Right renal pelvis (tissue), 4 donors: ENCODE results near the gene THSD4. TPM values are rescaled to one million over a fixed set of nuclear protein-coding genes. Genes with fewer than 3 reads are reported as not detected.
"Not testable (repeated sequence)": the region's sequence is repeated elsewhere in the genome, so short reads cannot be mapped to it uniquely, and the experiment has no call there.

Experiments used
- DNase-seq, 4 donors: peaks; one replicate each; pipeline ENCODE4 v3.0.0-alpha.2; 2013; ENCODE audit warnings: low read depth in 4 of 4, low spot score in 3 of 4, missing footprints in 1 of 4
- polyA plus RNA-seq, 4 donors: library from polyadenylated mRNA; unstranded; fragments of 120-200 nt; gene quantifications; one replicate each; pipeline ENCODE4 v1.2.1, GENCODE V29; 2013; ENCODE audit not compliant: insufficient read length in 4 of 4

THSD4 gene
- polyA plus RNA-seq, 4 donors, result 32.7 to 45.9 (median 35.6) TPM

DNA sequence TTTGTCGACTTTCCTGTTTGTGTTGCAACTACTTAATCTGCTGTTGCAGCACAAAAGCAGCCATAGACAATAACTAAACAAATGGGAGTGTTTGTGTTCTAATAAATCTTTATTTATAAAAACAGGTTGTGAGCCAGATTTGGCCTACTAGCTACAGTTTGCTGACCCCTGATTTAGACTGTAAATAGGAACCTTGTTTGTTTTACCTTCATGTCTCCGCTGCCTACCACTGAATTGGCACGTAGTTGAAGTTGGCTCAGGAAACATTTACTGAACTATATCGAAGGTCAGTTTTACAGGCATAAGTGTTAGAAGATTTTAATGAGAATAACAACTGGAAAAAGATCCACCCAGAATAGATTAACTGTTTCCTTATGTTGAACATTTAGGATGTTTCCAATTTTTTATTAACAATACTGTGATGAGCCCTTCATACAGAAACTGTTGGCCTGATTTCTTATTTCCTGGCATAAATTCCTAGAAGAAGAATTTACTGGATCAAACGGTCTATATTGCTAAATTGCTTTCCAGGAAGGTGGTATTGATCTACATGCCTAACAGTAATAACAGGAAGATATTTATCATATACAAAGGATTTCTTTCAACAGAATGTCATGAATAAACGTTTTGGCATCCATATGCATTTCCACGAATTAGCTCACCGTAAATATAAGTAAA is 538.9 kb downstream of the THSD4 start:
- no peak for DNase-seq

DNA sequence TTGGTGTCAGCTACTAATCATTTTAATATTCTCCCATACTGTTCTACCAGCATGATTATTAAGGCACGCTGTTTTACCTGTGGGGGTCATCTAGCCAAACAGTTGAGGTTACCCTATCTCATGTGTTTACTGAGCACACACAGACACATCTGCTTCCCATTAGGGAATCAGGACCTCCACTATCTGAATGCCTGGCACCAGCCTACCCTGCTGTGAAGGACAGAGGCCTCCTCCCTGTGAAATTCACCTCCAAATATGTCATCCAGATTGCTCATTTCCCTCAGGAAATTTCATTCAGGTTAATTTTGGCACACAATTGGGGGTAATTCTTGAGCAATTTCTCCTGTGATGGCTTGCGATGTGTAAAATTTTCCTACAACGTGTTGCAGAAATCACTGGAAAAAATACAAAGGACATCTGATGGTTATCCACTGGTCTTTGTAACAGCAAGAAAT is 539.5 kb downstream of the THSD4 start:
- DNase-seq, result no peak

DNA sequence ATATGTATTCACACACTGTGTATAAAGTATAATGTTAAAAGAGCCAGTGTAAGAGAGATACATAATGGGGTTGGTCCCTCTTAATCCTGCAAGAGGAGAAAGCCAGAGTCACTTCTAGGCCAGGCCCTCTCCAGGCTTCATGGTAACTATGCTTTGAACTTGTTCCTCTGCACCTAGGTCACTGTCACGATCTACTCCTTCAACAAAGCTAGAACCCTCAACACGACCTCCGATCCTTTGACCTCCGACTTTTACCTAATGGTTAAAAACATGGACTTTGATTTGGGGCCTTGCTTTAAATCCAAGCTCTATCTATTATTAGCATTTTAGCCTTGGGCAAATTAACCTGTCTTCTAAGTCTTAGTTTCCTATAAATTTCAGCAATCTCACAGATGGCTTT is 541.2 kb downstream of the THSD4 start:
- no peak for DNase-seq

DNA sequence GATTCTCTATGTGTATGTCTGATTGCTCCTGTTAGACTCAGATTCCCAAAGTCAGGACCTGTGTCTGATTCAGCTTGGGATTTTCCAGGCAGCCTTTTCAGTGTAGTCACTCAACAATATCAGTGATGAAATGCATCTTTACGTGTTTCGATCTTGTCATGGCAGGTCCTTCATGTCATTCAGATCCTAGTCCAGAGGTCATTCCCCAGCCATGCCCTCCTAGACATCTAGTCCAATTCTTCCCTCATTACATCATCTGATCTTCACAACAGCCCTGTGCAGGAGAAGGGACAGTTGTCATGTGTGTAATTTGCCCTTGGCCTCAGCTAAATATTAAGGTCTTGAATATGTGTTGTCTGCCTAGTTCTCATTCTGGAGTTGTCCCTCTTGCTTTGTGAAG is 541.9 kb downstream of the THSD4 start:
- no peak for DNase-seq

DNA sequence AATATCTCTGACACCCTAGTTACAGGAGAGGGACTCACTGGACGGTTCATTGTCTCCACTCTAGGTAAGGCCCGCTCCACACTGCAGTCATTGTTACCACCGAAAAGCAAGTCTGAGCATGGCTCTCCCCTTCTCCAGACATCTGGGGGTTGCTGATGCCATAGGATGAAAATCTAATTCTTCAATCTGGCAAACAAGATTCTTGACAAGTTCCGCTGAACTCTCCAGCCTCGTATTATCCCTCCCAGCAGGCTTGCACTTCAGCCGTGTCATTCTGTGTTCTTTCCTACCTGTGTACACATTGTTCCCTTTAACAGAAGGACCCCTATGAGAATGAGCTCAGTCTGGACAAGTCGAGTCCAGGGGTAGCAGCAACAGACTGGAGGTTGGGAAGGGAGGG is 542.8 kb downstream of the THSD4 start:
- no peak for DNase-seq

DNA sequence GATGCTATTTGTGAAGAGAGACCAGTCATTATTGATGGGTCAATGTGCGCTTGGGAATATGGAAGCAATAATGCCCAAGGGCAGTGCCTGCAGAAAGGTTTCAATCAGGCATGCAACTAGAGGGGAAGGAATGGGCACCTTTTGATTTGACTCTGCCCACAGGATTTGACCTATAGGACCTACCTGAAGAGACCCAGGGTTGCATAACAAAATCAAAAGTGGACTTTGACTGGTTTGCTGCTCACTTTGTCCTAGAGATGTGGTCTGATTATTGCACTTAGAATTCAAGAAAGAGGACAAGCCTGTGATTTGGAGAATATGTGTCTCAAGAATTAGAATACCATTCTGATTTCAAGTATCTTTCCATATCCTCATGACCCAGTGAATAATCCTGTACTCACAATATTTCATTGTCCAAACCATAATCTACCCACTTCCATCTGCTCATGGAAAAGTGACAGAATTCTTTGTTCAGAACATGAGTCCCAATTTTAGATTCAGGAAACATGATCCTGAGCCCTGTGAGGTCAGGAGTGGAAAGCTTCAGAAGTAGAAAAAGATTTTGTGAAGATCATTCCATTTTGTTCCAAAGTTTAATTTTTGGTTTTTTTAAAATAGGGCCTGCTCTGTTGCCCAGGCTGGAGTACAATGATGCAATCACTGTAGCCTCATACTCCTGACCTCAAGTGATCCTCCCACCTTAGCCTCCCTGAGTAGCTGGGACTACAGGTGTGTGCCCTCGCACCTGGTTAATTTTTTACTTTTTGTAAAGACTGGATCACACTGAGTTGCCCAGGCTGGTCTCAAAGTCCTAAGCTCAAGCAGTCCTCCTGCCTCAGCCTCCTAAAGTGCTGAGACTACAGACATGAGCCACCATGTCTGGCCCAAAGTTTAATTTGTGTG is 543.8 kb downstream of the THSD4 start:
- DNase-seq, result no peak

DNA sequence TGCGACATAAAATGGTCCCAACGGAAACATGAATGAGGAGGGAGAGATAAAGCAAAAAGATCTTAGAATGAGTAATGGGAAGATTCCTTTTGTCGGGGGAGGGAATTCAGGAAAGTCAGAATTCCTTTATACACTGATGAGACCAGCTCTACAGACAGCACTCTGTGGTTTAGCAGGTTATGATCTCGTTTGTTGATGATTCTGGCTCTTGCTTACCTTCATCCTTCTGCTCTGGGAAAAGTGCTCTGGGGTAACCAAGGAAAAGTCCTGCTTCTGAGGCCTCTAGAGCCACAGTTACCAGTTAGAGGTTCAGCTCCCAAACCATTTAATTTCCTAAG is 544.4 kb downstream of the THSD4 start:
- no peak for DNase-seq

DNA sequence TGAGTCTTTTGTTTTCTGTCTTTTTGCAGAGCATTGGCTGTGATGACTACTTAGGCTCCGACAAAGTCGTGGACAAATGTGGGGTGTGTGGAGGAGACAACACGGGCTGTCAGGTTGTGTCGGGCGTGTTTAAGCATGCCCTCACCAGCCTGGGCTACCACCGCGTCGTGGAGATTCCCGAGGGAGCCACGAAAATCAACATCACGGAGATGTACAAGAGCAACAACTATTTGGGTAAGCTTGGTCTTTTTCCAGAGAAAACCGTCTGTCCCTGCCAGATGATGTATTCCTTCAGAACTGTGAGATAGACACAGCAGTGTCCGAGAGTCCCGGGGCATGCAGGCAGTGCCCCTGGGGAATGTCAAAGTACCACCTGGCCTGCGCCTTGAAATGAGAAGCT is 545.2 kb downstream of the THSD4 start:
- DNase-seq, result no peak

DNA sequence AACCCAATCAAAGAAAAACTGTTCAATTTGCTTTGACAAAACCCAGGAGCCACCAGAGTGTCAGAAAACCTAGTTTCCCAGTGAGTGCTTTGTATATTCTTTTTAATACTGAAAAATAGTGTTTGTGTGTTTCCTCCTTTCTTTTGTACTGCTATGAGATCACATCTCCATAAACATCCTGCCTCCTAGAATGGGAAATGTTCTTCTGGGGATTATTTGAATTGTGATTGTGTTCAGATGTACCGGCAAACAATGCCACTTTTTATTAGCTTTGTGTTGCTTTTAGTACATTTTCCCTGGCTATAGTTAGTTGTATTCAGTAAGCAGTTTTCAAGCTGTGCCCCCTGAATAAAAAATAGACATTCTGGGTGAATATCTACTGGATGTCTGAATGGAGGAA is 547.0 kb downstream of the THSD4 start:
- DNase-seq, result no peak

DNA sequence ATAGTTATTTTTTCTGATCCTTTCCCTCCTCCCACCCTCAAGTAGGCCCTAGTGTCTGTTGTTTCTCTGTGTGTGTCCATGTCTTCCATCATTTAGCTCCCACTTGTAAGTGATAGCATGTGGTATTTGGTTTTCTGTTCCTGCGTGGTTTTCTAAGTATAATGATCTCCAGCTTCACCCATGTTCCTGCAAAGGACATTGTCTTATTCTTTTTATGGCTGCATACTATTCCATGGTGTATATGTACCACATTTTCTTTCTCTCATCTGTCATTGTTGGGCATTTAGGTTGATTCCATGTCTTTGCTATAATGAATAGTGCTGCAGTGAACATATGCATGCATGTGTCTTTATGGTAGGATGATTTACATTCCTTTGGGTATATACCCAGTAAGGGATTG is 549.4 kb downstream of the THSD4 start:
- no peak for DNase-seq

DNA sequence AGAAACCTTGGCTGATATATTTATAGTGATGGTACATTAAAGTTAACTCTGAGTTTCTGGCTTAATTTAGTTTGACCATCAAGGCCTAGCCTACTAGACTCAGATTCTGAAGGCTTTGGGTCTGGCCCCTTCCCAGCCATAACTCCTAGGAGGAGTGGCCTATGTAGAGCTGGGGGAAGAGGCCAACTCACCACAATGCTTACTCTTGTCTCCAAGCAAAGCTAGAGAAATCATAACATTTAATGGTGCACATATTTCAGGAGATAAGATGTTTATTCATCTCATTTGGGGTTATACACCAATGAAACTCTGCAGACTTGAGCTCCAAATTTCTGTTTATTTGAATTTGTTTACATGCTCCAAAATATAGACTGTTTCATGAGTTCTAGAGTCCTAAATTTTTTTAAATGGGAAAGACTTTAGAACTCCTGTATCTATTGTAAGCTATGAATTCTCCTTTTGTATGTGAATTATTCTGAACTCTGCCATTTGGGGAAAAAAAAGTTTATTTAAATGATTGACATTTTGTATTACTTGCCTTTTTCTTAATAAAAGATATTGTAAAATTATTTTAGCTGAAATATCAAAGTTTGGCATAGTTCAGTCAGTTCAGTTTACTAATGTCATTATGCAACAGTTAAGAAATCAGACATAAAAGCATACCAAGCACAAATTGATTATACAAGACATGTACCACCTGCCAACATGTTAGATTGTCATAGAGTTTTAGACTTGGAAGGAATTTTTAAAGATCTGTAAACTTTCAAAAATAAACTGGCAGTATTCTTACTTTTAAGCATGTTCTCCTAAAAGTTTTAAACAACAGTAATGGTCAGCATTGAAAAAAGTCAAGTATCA is 551.7 kb downstream of the THSD4 start:
- DNase-seq, result no peak

DNA sequence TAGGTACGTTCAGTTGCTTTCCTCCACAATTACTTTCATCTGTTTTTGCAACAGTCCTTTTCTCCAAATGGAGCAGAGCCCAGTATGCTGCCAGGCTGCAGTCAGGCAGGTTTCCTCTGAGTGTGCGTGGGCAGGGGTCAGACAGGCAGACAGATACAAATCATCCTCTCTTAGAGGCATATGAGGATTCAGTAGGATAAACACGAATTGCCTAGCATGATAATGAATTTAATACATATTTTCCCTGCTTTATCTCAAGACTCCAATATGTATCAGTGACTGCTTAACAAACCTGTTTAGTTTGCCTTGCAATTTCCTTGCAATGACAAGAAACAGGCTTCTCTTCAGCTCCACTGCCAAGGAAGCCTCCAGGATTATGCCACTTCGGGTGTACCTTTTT is 554.4 kb downstream of the THSD4 start:
- DNase-seq, result no peak

DNA sequence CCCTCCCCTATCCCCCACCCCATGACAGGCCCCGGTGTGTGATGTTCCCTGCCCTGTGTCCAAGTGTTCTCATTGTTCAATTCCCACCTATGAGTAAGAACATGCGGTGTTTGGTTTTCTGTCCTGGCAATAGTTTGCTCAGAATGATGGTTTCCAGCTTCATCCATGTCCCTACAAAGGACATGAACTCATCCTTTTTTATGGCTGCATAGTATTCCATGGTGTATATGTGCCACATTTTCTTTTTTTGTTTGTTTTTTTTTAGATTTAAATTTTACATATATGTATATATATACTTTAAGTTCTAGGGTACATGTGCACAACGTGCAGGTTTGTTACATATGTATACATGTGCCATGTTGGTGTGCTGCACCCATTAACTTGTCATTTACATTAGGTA is 555.0 kb downstream of the THSD4 start:
- not testable (repeated sequence) for DNase-seq

DNA sequence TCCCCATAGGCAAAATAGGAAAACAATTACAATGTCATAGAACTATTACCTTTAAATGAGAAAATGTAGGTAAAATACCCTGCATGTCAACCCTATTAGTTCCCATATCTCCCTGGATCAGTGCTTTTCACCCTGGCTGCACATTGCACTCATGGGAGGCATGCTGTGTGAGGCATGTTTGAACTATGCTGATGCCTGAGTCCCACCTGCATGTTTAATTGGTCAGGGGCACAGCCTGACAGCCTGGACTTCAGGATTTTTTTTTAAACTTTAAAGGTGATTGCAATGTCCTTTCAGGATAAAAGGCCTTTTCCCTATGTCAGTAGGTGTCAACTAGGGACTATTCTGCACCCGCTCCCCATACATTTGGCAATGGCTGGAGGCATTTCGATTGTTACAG is 559.1 kb downstream of the THSD4 start:
- no peak for DNase-seq

DNA sequence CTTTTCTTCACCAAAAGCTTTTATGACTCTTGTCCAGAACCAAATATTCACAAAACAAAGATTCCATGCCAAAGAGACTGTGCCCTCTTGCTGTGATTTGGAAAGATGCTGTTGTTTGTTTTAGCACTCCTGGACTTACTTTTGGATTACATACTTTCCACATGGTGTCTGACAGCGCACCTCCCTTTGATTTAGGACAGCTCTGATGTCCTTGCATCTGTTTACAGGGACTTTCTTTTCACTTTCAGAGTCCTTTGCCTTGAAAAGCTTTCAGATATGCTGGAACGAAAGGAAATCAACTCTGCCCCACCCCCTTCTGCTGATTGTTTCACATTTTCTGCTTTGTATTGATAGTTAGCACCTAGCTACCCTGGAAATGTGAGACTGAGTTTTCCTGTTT is 562.1 kb downstream of the THSD4 start:
- DNase-seq, result no peak

DNA sequence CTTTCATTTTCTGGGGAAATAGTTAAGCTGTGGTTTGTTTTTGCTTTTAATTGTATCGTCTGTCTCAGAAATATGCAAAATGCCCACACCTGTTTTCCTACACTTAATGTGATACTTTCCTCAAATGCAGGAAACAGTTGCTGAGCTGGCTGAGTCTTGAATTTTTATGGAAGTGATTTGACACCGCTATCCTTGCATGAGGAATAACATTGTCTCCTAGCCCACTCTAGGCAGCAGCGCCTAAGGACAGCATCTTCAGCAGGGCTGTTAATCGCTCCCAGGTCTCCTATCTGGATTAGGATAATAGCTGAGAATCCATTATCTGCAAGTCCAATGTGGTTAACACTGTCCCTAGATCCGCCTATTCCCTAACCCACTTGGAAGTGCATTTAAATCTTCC is 562.5 kb downstream of the THSD4 start:
- DNase-seq, result no peak

DNA sequence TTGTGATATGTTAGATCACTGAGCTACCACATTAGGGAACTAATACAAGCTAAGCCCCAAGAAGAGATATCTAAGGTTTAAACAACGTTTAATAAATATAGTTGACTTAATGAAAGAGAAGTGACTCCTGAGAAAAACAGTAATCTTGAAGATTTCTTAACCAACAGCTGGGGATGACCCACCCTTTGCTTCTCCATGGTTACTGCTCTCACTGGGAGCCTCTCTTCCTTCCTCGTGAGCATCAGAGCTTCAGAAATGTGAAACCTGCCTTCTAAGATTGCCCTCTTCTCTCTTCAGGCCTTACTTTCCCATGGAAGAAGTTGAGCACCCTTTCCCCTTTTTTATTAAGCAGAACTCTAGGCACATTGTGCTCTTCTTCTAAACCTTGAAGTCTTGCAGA is 562.9 kb downstream of the THSD4 start:
- no peak for DNase-seq

DNA sequence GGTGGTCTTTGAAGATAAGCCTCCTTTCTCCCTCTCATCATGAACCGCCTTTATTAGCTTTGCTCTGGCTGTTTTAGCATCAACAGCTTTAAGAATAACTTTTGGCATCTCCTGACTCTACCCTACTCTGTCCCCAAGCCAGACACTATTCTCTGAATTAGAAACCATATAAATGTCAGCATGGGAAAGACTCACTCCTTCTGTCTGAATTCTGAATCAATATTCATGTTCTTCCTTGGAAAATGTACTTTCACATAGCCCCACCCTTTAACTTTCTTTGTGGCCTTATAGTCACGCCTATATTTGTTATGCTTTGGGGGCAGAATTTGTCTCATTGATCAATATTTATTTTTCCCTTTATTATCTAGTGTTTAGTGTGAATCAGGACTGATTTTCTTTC is 563.3 kb downstream of the THSD4 start:
- DNase-seq, result no peak

DNA sequence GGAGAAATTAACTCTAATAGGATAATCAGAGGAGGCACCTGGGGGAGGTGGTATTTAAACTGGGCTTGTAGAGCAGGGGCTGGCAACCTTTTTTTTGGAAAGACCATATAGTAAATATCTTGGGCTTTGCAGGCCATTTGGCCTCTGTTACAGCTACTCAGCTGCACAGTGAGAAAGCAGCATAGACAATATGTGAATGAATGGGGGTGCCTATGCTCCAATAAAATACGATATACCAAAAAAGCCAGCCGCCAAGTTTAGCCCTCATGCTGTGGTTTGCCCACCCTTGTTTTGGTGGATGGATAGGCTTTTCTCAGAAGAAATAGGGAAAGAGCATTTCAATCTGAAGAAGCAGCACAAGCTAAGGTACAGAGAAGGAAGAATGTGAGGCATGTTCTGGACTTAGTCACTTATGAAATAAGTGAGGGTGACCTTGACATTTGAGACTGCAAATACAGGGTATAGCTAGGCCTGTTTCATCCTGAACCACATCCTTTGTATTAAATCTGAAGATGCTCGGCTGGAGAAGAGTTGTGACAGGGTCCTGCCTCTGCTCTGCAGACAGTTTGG is 564.0 kb downstream of the THSD4 start:
- no peak for DNase-seq

DNA sequence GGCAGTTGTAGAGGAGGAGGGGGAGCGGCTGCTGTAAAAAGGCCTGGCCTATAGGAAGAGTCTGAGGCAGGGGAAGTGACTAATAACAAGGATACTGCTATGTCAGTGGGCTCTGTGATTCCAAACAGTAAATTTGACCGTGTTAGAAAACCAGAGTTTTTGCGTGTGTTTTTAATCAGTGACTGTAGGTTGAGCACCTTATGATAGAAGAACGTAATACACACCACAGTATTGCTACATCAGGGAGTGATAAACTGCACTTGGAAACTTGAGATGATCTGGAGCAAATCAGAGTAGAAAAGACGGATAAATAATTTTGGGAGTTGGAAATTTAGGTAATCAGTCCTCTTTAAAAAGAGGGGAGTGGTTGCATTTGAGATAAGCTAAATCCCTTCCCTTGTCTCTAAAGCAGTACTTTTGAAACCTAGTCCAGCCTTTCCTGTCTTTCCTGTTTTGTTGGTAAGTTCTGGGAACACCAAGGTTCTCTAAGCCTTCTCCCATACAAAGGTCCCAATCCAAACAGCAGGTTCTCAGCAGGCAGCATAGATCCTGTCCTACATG is 564.6 kb downstream of the THSD4 start:
- no peak for DNase-seq

DNA sequence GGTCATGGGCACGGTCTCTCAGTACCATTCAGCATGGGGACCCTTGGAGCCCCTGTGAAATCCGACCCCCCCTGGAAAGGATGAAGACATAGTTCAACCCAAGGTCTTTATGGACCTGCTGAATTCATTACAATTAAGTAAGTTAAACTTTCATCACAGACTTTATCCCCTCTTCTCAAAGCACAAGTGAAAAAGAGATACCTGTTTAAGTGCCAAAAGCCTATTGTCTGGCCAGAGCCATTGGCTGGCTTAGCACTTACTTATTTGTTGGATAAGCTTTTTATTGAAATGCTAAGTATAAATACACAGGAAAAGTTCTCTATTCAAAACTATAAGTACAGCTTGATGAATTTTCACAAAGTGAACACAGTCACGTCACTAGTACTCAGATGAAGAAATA is 566.7 kb downstream of the THSD4 start:
- DNase-seq, result no peak
